ENCODE results near the gene BPIFB6.
"Not testable (repeated sequence)": the region's sequence is repeated elsewhere in the genome, so short reads cannot be mapped to it uniquely, and the experiment has no call there.

Gene BPIFB6

GRCh38 chr20:33030569-33030968, 879 bp upstream of the BPIFB6 start:
- no peak for DNase-seq

- DNase-seq, result no peak
Observed at GRCh38 chr20:33032555-33032954, 1.1 kb downstream of the BPIFB6 start.

DNA sequence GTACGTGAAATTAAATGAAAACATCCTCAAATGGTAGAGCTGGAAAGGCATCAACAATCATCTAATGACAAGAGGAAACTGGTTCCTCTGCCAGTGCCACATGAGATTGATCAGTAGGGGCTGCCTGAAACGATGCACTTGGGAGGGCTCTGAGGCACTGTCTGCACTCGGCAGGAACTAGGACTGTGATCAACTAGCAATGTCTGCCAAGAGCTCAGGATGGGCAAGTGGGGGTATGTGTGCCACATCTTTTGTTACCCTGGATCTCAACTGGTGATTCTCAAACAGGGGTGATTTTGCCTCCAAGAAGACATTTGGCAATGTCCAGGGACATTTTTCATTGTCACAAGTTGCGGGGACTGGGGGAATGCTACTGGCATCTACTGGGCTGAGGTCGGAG, 1.9 kb downstream of the BPIFB6 start:
- DNase-seq, result no peak

GRCh38 chr20:33034115-33034514, 2.7 kb downstream of the BPIFB6 start:
- no peak for DNase-seq

DNA sequence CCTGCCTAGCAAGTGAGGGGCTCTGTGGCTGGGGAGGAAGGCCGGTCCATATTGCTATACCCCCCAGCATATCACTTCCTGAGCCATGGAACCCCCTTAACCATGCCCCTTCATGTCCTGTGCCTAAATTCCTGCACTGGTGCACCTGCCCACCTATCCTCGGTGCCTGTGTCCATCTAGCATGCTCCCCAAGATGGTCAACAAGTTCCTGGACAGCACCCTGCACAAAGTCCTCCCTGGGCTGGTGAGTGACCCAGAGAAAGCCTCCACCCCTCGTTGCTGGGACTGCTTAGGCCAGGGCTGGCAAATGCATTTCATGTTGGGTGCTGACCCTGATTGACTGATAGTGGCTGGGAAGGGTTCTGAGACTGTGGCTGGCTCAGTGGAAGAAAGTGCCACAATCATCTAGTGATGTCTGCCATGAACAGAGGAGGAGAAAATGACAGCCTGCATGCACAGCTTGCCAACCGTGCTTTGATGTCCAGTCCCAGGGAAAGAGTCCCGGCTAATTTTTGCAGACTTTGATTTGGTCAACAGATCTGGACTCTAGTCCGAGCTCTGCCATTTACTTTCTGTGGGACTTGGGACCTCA, 3.5 kb downstream of the BPIFB6 start:
- no peak for DNase-seq

GRCh38 chr20:33037456-33037855, 6.0 kb downstream of the BPIFB6 start:
- no peak for DNase-seq

- no peak for DNase-seq
Observed at GRCh38 chr20:33038243-33038642, 6.8 kb downstream of the BPIFB6 start.

GRCh38 chr20:33042430-33042829, 11.0 kb downstream of the BPIFB6 start:
- no peak for DNase-seq

GRCh38 chr20:33042983-33043730, 11.7 kb downstream of the BPIFB6 start:
- no peak for DNase-seq

- DNase-seq, result no peak
Observed at GRCh38 chr20:33043731-33044181, 12.3 kb downstream of the BPIFB6 start.

GRCh38 chr20:33045129-33045721, 13.8 kb downstream of the BPIFB6 start:
- not testable (repeated sequence) for DNase-seq

GRCh38 chr20:33046412-33046811, 15.0 kb downstream of the BPIFB6 start:
- no peak for DNase-seq

- no peak for DNase-seq
Observed at GRCh38 chr20:33051333-33051732, 19.9 kb downstream of the BPIFB6 start.

DNA sequence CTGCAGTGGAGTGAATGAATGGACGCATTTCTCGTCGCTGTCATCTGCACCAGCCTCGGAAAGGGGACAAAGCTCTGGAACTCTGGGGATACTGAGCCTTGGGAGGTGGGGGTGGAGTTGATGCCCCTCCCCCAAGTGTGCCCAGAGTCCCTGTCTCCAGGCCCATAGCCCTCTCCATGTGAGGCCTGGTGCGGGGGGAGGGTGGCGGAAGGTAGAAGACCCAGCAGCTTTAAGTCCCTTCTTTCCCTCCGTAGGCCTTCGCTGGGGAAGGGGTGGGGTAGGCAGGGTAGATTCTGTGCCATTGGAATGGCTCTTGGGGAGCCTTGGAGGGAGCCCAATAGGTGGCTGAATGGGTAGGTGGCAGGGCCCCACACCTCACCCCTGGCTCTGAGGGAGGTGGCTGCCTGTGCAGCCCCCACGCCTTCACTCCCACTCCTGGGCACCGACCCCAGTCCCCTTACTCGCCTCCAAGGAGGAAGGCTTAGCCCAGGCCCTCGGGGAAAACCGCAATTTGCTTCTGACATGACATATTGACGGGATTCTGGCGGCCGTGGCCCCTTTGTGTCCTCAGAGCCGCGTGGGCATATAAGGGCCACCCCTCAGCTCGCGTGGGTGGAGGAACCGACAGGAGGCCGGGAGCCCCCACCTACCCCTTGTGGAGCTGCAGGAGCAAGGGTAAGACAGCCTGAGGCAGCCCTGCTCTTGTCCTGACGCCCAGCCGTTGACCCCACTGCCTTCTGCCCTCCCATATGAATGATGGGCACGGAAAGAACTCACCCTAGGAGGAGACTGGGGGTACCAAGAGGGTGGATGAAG, 22.1 kb downstream of the BPIFB6 start, which contains the start of gene BPIFB3:
TSS of gene BPIFB3 (plus strand) at position 613 of the 816 bp plus-strand sequence. CDS start 1,533 bp downstream, outside the sequence.
- no peak for DNase-seq

- no peak for DNase-seq
Observed at GRCh38 chr20:33054381-33054780, 22.9 kb downstream of the BPIFB6 start.

GRCh38 chr20:33054791-33055190, 23.3 kb downstream of the BPIFB6 start:
- no peak for DNase-seq

DNA sequence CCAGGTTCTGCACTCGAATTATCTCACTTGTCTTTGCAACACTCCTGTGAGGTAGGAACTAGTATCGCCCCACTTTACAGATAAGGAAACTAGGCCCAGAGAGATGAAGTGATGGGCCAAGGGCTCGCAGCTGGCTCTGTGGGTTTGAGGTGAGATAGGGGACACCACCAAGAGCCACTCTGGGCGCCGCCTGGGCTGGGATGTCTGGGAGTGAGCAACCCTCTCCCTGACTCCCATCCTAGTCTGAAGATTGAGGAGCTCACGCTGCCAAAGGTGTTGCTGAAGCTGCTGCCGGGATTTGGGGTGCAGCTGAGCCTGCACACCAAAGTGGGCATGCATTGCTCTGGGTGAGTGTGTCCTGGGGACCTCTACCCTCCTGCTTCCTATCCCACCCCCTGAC, 27.7 kb downstream of the BPIFB6 start:
- no peak for DNase-seq

GRCh38 chr20:33059741-33060390, 28.4 kb downstream of the BPIFB6 start:
- no peak for DNase-seq

- DNase-seq, result no peak
Observed at GRCh38 chr20:33061658-33062028, 30.2 kb downstream of the BPIFB6 start.

DNA sequence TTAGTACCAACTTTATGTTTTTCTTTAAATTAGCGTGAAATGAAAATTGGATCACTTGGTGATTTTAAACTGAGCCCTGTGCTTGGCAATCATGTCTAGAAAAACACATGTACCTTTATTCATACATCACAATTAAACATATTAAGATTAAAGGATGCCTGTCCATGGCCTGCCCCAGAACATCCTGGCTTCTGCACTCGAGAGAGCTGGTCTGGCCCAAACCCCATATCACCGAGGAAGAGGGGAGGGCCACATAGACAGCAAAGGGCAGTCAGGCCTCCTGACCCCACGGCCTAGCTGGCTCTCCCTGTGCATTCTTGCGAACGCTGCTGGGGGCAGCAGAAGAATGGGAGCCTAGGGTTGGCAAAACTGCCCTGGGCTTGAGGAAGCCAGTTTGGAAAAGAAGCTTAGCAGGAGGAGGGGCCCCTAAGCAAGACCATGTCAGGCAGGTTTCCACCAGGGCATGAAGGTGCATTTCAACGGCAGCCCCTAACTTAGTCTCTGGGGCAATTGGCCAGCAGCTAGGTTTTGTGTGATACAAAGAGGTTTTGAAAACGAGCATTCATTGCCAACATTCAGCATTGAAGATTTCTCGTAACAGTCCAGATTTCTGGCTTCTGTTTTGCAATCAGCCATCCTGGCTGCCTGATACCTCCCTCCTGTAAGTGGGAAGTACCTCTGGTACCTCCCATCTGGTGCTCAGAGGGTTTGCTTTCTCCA, 30.8 kb downstream of the BPIFB6 start:
- DNase-seq, result no peak

DNA sequence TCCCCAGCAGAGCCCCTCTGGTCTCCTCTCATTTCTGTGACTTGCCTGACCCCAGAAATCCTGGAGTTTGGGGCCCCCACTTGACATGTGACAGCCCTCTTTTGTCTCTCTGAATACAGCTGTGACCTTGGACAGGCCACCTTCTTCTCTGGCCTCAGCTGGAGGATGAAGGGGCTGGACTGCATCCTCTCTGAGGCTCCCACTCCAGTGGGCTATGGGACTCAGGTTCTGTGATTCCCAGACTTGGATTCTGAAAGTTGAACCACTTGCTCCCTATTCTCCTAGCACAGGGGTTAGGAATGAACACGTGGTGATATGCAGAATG, 31.3 kb downstream of the BPIFB6 start:
- no peak for DNase-seq

DNA sequence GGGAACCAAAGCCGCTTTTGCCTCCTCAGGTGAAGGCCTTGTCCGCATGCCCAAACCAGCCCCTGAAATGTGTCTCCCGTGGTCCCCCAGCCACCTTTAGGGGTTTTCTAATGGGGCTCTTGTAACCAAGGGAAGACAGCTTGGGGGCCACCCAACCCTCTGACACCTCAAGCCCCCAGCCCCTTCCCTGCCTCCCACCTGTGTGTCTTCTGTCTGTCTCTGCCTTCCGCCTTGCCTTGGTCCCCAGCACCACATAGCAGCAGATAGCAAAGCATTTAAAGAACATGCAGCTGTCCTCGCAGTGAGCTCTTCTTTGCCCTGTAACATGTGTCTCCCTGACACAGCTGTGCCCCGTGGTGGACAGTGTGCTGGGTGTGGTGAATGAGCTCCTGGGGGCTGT, 31.8 kb downstream of the BPIFB6 start:
- DNase-seq, result no peak

Measured in activated CD8-positive, alpha-beta memory T cell treated with anti-CD3 and anti-CD28 coated beads for 24 hours (primary cell).